ENCODE results near the gene CHN2.

DNA sequence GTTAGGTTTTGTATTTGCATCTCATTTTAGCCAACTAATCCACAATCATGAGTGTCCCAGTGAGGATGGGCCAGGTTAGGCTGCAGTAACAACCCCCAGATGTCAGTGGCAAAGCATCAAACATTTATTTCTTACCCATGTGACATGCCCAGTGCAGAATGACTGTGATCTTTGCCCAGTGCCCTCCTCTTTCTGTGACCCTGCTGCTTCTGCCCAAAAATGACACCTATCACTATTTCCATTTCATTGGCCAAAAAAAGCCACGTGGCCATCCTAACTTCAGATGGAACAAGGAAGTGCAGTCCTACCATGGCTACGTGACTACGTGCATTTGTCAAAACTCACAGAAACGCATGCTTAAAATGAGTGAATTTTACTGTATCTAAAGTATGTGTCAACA lies 259.9 kb downstream of the CHN2 start:
- no peak for TF ChIP-seq SP1 (IDR thresholded peaks at IDR 0.05)
- no peak for TF ChIP-seq L3MBTL2 (conservative IDR thresholded peaks at IDR 0.05)
- TF ChIP-seq, protein P1, sequence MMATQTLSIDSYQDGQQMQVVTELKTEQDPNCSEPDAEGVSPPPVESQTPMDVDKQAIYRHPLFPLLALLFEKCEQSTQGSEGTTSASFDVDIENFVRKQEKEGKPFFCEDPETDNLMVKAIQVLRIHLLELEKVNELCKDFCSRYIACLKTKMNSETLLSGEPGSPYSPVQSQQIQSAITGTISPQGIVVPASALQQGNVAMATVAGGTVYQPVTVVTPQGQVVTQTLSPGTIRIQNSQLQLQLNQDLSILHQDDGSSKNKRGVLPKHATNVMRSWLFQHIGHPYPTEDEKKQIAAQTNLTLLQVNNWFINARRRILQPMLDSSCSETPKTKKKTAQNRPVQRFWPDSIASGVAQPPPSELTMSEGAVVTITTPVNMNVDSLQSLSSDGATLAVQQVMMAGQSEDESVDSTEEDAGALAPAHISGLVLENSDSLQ (IDR thresholded peaks at IDR 0.05) = no peak
- no peak for TF ChIP-seq FOXM1 (IDR thresholded peaks at IDR 0.05; ENCODE audit: borderline replicate concordance)
- no peak for TF ChIP-seq FOXA1 (IDR thresholded peaks at IDR 0.05)
- no peak for TF ChIP-seq ELF4 (IDR thresholded peaks at IDR 0.05)
- TF ChIP-seq ZNF384 (IDR thresholded peaks at IDR 0.05) = no peak
- TF ChIP-seq SUZ12 (IDR thresholded peaks at IDR 0.05) = no peak
- no peak for TF ChIP-seq CTBP1 (IDR thresholded peaks at IDR 0.05; ENCODE audit: borderline replicate concordance)
- no peak for TF ChIP-seq TARDBP (IDR thresholded peaks at IDR 0.05)
- TF ChIP-seq NFRKB (IDR thresholded peaks at IDR 0.05) = no peak
- TF ChIP-seq HDGF (IDR thresholded peaks at IDR 0.05; ENCODE audit: borderline replicate concordance) = no peak
